HAP-1 (cell line): Measurements from ENCODE around the gene RBBP9.
"Not testable (repeated sequence)": the region's sequence is repeated elsewhere in the genome, so short reads cannot be mapped to it uniquely, and the experiment has no call there.

Experiments
- DNase-seq, 2 experiments: peaks; one replicate each; pipeline ENCODE4 v3.0.0-alpha.2; 2016 to 2020; ENCODE audit warnings: low spot score in 2 of 2
- H3K27me3 ChIP-seq: fragments of 250-450 bp; sonication (Bioruptor Pico); 2 replicates; pipeline ENCODE4 v1.5.1; 2020; ENCODE audit warnings: low read depth, mild to moderate bottlenecking, moderate library complexity
- H3K36me3 ChIP-seq: fragments of 250-450 bp; sonication (Bioruptor Pico); replicated peaks from 2 replicates; pipeline ENCODE4 v1.5.1; 2020; ENCODE audit warnings: mild to moderate bottlenecking
- H3K4me1 ChIP-seq: fragments of 250-450 bp; sonication (Bioruptor Pico); 2 replicates; pipeline ENCODE4 v1.5.1; 2020; ENCODE audit warnings: mild to moderate bottlenecking
- H3K4me3 ChIP-seq: fragments of 250-450 bp; sonication (Bioruptor Pico); 2 replicates; pipeline ENCODE4 v1.5.1; 2020; ENCODE audit warnings: mild to moderate bottlenecking, moderate library complexity
- H3K9me3 ChIP-seq: fragments of 250-450 bp; sonication (Bioruptor Pico); 2 replicates; pipeline ENCODE4 v1.5.1; 2020; ENCODE audit warnings: mild to moderate bottlenecking, moderate library complexity
- in situ Hi-C: fragments of 300-500 bp; cut with MboI; formaldehyde crosslinking; loops from 3 replicates; pipeline ENCODE4 v1.14.3; 2020; ENCODE audit warnings: low sequenced_read_pairs, inconsistent platforms, mixed read lengths

The RBBP9 gene

DNA sequence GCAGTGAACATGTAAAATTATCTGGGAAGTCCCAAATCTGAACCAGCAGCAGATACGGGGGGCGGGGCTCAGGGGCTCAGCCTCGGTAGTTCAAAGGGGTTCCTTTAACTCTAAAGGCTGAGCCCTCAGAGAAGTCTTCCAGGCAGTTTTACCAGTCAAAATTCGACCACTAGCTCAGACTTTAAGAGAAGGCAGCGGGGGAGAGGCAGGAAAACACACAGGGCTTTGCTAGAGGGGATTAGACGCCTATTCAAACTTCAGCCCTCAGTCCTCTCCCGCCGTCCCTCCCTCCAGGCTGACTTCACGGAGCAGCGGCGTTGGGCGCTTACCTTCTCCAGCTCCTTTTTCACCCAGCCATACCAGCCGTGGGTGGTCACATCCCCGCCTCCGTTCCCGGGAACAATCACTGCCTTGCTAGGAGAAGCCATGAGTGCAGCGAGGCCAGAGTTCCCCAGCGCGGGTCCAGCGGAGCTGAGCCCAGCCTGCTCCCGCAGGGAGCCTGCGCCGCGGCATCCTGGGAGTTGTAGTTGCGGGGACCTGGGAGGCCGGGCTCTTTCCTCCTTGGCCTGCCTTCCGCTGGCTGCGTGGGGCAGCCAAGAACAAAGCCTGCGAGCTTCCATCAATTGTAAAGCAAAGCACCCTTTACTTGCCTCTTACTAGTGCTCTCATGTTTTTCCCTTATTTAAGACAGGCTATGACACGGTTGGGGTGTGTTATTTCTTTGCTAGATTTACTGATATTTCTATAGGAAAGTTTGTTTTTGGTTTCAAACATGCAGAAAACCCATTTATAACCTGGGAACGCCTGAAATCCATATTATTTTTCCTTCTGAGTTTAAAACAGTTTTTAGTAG is at the start of gene RBBP9:
Gene RBBP9, minus strand, starts transcription at position 486 of the 853 bp plus-strand sequence. Its CDS starts 58 bp downstream, at position 428.
- Histone ChIP-seq H3K4me3 (peak within 1 kb of the TSS; percentile 75), H3K4me1 (peaks cover 7% of the 10 kb centered on the region), H3K27me3 (no peaks in the 10 kb centered on the region), H3K9me3 (no peaks in the 10 kb centered on the region), H3K36me3 (peaks cover 13% of the 10 kb centered on the region)
- peak; percentile 88 to 91 for DNase-seq
- in situ Hi-C loops: no loop called here

DNA sequence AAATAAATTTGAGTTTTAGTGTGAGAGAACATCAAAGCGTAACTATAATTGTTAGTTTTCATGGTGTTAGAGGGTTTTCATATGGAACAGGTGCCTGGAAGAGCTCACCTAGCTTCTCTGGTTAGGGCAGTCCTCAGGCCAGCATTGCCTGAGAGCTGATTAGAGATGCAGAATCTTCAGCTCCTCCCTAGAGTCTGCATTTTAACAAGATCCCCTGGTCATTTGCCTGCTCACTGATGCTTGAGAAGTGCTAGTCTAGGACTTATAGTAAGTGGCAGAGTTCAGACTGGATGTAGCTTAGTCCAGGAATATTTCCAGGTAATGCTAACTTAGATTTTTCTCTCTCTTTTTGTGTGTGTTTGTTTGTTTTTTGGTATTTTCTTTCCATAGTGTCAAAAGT is 48.5 kb upstream of the RBBP9 start:
- H3K4me3 ChIP-seq: no peak overlapping the region
- no peak for DNase-seq
- H3K4me1 ChIP-seq: no peaks in the 10 kb centered on the region
- in situ Hi-C loops: no loop called here
- no peaks in the 10 kb centered on the region for H3K27me3 ChIP-seq
- H3K9me3 ChIP-seq: no peaks in the 10 kb centered on the region
- peaks cover 62% of the 10 kb centered on the region for H3K36me3 ChIP-seq

DNA sequence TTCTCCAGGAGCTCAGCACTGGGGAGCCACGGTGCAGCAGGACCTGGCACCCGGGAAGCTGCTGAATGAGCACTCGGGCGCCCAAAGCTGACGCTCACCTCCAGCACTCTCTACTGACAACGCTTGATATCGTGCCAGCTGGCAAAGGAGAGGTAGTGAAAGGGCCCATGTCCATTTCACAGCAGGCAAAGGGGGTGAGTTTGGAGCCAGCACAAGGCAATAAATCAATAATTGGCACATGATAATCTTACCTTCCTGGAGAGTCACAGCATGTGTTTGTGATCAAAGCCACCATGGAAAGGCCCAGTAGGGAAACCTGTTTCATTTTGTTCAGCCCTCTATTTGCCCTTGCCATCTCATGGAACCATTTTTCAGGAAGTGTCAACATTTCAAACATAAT is 46.9 kb upstream of the RBBP9 start:
- peaks cover 62% of the 10 kb centered on the region for H3K36me3 ChIP-seq
- no peaks in the 10 kb centered on the region for H3K4me1 ChIP-seq
- no peaks in the 10 kb centered on the region for H3K27me3 ChIP-seq
- no peak for DNase-seq
- in situ Hi-C loops: no loop called here
- H3K9me3 ChIP-seq: no peaks in the 10 kb centered on the region
- no peak overlapping the region for H3K4me3 ChIP-seq

DNA sequence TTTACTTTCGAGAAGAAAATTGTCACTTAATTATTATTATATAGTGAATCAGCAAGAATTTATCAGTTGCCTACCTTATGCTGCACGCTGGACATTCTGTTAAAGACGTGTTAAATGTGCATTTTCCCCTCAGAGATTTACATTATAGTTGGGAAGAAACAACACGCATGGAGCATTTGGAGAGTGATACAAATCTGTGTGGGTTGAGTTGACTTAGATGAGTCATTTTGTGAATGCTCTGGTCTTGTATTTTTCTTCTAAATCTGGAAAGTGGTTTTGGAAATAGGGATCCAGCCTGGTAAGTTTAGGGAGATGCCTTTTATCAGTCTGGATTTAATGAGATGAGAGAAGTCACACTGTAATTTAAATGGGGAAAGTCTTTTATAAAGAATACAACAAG is 46.2 kb upstream of the RBBP9 start:
- Histone ChIP-seq H3K27me3 (no peaks in the 10 kb centered on the region), H3K36me3 (peaks cover 59% of the 10 kb centered on the region), H3K4me3 (no peak overlapping the region), H3K9me3 (no peaks in the 10 kb centered on the region), H3K4me1 (no peaks in the 10 kb centered on the region)
- no peak for DNase-seq
- in situ Hi-C loops: no loop called here

DNA sequence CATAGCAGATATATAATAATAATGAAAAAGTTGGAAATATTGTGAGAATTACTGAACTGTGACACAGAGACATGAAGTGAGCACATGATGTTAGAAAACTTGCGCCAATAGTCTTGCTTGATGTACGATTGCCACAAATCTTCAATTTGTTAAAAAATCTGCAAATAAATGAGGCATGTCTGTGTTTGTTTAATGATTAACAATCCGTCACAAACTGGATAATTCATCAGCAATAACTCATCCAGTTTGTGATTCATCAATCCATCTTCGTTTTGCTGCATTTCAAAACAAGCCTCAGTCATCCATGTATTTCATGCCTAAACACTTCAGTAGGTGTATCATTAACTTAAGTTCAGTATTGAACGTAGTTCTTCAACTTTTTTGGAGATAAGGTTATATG is 44.7 kb upstream of the RBBP9 start:
- in situ Hi-C loops: no loop called here
- Histone ChIP-seq H3K4me3 (no peak overlapping the region), H3K36me3 (peaks cover 53% of the 10 kb centered on the region), H3K9me3 (no peaks in the 10 kb centered on the region), H3K4me1 (no peaks in the 10 kb centered on the region), H3K27me3 (no peaks in the 10 kb centered on the region)
- no peak for DNase-seq

DNA sequence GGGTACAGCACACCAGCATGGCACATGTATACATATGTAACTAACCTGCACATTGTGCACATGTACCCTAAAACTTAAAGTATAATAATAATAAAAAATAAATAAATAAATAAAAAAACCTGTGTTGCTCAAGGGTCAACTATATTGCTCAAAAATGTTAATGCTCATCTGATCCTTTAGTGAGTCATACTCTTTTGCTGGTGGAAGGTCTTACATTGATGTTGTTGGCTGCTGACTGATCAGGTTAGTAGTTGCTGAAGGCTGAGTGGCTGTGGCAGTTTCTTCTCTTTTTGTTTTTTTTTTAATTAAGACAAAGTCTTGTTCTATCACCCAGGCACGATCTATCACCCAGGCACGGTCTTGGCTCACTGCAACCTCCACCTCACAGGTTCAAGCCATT is 40.6 kb upstream of the RBBP9 start:
- Histone ChIP-seq H3K9me3 (no peaks in the 10 kb centered on the region), H3K4me1 (no peaks in the 10 kb centered on the region), H3K36me3 (peaks cover 60% of the 10 kb centered on the region), H3K4me3 (no peak overlapping the region), H3K27me3 (no peaks in the 10 kb centered on the region)
- DNase-seq: no peak
- in situ Hi-C loops: no loop called here

DNA sequence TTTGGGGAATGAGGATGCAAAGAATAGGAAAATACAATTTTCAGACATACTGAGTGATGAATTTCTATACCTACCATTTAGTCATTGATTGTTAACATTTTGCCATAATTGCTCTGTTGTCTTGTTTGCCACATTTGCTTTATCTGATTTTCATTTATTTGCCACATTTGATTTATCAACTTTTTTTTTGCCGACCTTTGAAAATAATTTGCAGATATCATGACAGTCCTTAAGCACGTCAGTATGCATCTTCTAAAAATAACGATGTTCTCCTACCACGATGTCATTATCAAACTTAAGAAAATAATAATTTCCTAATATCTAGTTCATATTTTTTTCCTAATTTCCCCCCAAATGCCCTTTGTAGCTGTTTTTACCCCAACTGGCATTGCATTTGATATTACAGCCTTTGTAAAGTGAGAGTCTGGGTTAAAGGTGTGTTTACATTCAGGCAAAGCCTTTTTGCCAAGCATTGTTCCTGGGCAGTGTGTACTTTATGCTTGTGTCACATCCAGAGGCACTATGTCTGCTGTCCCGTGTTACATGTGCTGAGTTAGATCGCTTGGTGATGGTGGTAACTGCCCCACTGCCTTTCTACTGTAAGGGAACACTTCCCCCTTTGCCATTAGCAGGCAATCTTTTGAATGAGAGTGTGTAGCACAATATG is 37.1 kb upstream of the RBBP9 start:
- H3K36me3 ChIP-seq: peaks cover 69% of the 10 kb centered on the region
- H3K9me3 ChIP-seq: no peaks in the 10 kb centered on the region
- no peak overlapping the region for H3K4me3 ChIP-seq
- no peak for DNase-seq
- no peaks in the 10 kb centered on the region for H3K27me3 ChIP-seq
- no peaks in the 10 kb centered on the region for H3K4me1 ChIP-seq
- in situ Hi-C loops: no loop called here

DNA sequence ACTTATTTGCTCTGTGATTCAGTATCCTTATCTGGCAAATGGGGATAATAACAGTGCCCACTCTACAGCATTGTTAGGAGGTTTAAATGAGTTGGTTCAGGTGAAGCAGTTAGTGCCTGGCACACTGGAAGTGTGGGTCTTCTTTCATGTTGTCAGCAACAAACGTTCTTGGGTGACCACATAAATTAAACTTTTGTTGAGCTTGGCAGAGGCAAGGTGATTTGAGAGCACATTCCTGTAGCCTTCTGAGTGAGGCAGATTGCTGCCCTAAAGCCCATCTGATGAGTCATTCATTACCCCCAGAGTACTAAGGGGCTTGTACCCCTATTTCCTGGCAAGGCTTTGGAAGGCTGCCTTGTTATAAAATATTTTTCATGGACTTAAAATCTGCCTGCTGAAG is 36.5 kb upstream of the RBBP9 start:
- no peaks in the 10 kb centered on the region for H3K27me3 ChIP-seq
- no peaks in the 10 kb centered on the region for H3K9me3 ChIP-seq
- in situ Hi-C loops: no loop called here
- H3K36me3 ChIP-seq: peaks cover 73% of the 10 kb centered on the region
- H3K4me3 ChIP-seq: no peak overlapping the region
- DNase-seq: no peak
- H3K4me1 ChIP-seq: no peaks in the 10 kb centered on the region

DNA sequence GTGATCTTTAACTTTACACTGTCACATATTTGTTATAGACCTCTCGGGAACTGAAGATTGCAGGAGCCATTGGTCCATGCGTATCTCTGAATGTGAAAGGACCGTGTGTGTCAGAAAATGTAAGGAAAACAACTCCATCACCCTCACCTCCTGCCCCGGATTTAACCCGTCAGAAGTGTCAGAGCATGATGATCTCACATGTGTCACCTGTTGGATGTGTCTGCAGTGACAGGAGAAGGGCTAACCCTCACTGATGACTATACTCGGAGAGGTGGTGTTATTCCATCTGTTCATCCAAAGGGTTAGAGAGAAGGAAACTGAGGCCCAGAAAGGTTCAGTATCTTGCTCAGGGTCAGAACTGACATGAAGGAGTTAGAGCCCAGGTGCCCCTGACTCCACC is 35.6 kb upstream of the RBBP9 start:
- Histone ChIP-seq H3K4me3 (no peak overlapping the region), H3K27me3 (no peaks in the 10 kb centered on the region), H3K4me1 (no peaks in the 10 kb centered on the region), H3K36me3 (peaks cover 78% of the 10 kb centered on the region), H3K9me3 (no peaks in the 10 kb centered on the region)
- in situ Hi-C loops: no loop called here
- DNase-seq: no peak

DNA sequence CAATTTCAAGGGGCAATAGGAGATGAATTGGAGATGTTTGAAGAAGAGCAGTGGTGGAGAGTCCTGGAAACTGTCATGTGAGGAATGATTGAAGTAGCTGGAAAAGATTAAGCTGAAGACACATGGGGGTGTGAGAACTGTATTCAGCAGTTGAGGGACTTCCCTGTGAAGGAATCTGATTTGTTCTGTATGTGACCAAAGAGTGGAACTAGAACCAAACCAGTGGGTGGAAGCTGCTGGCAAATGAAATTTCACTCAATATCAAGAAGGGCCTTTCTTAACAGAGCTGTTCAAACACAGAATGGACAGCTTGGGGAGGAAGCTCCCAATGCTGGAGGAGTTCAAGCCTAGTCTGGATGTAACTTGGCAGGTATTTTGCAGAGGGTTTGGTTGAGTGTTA is 32.0 kb upstream of the RBBP9 start:
- Histone ChIP-seq H3K36me3 (peaks cover 89% of the 10 kb centered on the region), H3K4me3 (no peak overlapping the region), H3K4me1 (no peaks in the 10 kb centered on the region), H3K27me3 (no peaks in the 10 kb centered on the region), H3K9me3 (no peaks in the 10 kb centered on the region)
- no peak for DNase-seq
- in situ Hi-C loops: no loop called here

DNA sequence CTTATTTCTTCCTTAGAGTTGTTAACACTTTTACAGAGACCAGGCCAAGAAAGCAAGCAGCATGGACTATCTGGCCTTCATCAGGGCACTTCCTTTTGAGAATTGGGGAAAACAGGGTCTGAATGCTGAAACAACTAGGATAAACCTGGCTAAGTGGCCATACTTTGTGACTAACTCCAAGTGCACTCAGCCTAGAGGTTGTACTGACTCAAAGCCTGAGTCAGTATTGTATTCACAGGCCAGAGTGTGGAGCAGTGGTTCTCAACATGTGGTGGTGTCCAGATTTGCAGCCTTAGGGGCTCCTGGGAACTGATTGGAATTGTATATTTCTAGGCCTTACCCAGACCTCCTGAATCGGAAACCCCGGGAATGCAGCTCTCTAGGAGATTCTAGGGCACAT is 30.8 kb upstream of the RBBP9 start:
- no peak for DNase-seq
- no peaks in the 10 kb centered on the region for H3K4me1 ChIP-seq
- no peaks in the 10 kb centered on the region for H3K9me3 ChIP-seq
- in situ Hi-C loops: no loop called here
- no peaks in the 10 kb centered on the region for H3K27me3 ChIP-seq
- no peak overlapping the region for H3K4me3 ChIP-seq
- H3K36me3 ChIP-seq: peaks cover 79% of the 10 kb centered on the region

DNA sequence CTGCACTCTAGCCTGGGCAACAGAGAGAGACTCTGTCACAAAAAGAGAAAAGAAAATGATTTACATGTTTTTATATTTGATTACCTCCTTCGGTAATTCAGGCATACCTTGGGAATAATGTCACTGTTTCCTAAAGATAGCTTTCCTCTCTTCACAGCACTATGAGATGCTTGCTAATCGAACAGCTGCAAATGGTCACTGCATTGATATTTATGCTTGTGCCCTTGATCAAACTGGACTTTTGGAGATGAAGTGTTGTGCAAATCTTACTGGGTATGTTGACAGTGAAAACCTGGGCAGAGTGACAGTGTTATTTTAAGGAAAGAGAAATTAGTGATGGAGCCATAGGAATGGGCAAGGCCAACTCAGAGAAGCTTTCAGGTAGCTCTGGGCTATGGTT is 30.3 kb upstream of the RBBP9 start:
- in situ Hi-C loops: no loop called here
- peaks cover 74% of the 10 kb centered on the region for H3K36me3 ChIP-seq

DNA sequence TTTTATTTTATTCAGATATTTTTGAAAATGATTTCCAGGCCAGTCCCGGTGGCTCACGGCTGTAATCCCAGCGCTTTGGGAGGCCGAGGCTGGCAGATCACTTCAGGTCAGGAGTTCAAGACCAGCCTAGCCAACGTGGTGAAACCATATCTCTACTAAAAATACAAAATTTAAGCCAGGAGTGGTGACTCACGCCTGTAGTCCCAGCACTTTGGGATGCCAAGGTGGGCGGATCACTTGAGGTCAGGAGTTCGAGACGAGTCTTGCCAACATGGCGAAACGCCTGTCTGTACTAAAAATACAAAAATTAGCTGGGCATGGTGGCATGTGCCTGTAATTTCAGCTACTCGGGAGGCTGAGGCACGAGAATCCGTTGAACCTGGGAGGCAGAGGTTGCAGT is 29.7 kb upstream of the RBBP9 start:
- peaks cover 70% of the 10 kb centered on the region for H3K36me3 ChIP-seq
- in situ Hi-C loops, DNase-seq, H3K27me3 ChIP-seq, H3K4me3 ChIP-seq, H3K9me3 ChIP-seq, H3K4me1 ChIP-seq: not testable (repeated sequence)

More for the DNA sequence above, 30.3 kb upstream of the RBBP9 start:
- no peaks in the 10 kb centered on the region for H3K9me3 ChIP-seq
- DNase-seq: no peak
- no peaks in the 10 kb centered on the region for H3K4me1 ChIP-seq
- no peak overlapping the region for H3K4me3 ChIP-seq
- H3K27me3 ChIP-seq: no peaks in the 10 kb centered on the region

DNA sequence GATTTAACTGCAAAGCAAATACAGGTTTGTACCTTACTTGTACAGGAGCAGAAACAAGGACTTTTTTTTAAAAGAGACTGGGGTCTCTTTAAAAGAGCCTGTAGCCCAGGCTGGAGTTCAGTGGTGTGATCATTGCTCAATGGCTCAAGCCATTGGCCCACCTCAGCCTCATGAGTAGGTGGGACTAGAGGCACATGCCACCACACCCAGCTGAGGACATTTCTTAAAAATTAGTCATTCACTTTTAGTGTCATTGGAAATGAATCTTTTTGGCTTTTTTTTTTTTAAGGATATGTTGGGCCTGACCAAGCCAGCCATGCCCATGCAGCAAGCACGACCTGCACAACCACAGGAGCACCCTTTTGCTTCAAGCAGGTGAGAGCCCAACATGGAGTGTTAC is 27.6 kb upstream of the RBBP9 start:
- Histone ChIP-seq H3K36me3 (peaks cover 55% of the 10 kb centered on the region), H3K27me3 (no peaks in the 10 kb centered on the region), H3K4me3 (no peak overlapping the region), H3K9me3 (no peaks in the 10 kb centered on the region), H3K4me1 (no peaks in the 10 kb centered on the region)
- DNase-seq: no peak
- in situ Hi-C loops: no loop called here
